HG02798 (cell line): ENCODE measurements around the gene CASP14.
"Not testable (repeated sequence)": the region's sequence is repeated elsewhere in the genome, so short reads cannot be mapped to it uniquely, and the experiment has no call there.

Experiments
- ATAC-seq: cut with Tn5 transposase; IDR thresholded peaks from one replicate; pipeline ENCODE4 v1.9.1; 2021; ENCODE audit warnings: mild to moderate bottlenecking; ENCODE audit not compliant: unreplicated experiment, poor library complexity

Gene CASP14

DNA sequence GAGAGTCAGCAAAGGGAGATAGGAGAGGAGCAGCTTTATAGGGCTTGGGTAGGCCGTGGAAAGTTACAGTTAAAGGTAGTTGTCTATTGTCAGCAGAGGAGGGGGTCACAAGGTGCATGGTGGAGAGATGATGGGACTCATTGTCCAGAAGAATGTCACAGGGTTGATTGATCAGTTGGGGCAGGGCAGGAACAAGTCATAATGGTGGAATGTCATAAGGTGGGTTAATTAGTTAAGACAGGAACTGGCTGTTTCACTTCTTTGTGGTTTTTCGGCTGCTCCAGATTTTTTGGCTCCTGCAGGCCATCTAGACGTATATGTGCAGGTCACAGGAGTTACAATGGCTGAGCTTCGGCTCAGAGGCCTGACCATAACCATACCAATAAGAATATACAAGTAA, 21.1 kb downstream of the CASP14 start:
- ATAC-seq, result not testable (repeated sequence)

DNA sequence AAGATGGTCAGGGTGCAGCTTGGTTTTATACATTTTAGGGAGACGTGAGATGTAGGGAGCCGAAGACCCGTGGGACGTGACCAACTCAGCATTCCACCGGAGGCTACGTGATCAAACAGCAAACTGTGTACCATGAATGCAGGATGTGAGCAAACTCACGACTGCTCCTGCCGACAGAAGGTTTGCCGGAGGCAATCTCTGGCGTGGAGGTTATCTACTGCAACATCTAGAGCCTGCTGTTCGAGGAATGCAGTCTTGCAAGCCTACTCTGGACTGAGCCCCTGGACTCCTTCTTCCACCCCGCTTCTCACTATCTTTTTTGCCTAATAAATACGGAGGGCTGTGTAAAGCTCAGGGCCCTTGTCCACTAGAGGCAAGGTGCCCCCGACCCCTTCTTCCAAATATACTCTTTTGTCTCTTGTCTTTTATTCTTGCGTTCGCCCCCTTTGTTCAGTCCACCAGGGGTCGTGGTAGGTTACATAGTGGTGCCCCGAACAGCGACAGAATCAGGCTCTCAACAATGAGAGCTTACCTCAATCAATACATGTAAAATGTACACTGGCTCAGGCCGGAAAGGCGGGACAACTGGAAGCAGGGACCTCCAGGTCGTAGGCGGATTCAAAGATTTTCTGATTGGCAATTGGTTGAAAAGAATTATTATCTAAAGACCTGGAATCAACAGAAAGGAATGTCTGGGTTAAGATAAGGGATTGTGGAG, 23.8 kb downstream of the CASP14 start:
- ATAC-seq, result no peak

DNA sequence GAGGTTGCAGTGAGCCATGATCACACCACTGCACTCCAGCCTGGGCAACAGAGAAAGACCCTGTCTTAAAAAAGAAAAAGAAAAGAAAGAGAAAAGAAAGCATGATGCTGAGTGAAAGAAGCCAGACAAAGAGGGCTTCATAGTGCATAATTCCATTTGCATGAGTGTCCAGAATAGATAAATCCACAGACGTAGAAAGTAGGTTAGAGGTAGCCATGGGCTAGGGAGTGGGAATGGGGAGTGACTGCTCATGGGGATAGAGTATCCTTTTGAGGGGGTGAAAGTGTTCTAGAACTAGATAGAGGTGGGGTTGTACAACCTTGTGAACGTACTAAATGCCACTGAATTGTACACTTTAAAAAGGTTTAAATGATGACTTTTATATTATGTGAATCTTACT, 25.1 kb downstream of the CASP14 start:
- ATAC-seq, result no peak

DNA sequence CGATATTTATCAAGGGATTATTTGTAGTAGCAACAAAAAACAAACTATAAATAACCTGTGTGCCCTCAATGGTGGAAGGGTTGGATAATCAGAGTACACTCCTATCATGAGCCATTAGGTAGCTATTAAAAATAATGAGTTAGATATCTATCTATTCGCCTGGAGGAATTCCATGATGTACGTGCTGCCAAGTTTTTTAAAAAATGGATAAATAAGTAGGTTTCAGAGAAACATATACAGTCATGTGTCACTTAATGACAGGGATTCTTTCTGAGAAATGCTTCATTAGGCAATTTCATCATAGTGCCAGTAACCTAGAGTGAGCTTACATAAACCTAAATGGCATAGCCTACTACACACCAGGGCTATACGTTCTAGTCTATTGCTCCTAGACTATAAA, 26.5 kb downstream of the CASP14 start:
- no peak for ATAC-seq

DNA sequence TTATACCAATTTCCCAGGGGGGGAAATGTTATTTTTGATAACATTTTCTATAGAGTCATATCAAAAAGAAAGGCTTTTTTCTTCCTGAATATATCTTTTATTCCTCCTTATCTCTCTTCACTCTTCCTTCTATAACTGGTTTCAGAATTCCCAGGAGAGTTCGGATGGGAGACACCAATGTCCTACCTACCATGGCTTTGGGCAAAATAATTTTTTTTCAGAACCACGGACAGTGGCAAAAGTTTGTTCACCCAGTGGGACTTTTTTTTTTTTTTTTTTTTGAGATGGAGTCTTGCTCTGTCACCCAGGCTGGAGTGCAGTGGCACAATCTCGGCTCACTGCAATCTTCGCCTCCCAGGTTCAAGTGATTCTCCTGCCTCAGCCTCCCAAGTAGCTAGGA, 30.7 kb downstream of the CASP14 start:
- not testable (repeated sequence) for ATAC-seq

DNA sequence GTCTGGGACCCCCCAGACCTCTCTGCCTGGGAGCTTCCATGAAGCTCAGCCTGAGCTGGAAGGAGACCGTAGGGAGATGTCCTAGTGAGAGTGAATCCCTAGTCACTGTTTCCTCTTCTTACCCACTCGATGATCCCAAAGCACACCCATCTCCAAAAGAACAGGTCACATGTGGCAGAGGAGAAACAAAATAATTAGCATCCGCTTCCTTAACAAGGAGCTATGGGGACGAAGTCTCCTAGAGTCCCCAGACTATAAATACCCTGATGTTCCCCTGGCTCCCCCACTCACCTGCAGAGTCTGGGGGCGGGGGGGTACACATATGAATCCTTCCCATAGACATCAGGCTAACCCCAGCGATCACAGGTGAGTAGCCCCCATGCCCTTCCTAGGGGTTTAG, 32.6 kb downstream of the CASP14 start, which contains the start of gene OR1I1:
OR1I1 (plus strand) TSS at position 301 of the 400 bp plus-strand sequence. CDS start 4,855 bp downstream, outside the sequence.
- no peak for ATAC-seq

DNA sequence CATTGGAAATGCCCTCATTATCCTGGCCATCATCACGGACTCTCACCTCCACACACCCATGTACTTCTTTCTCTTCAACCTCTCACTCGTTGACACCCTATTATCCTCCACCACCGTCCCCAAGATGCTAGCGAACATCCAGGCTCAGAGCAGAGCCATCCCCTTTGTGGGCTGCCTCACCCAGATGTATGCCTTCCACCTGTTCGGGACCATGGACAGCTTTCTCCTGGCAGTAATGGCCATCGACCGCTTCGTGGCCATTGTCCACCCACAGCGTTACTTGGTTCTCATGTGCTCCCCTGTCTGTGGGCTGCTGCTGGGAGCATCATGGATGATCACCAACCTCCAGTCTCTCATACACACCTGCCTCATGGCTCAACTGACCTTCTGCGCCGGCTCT, 37.9 kb downstream of the CASP14 start:
- ATAC-seq, result no peak

DNA sequence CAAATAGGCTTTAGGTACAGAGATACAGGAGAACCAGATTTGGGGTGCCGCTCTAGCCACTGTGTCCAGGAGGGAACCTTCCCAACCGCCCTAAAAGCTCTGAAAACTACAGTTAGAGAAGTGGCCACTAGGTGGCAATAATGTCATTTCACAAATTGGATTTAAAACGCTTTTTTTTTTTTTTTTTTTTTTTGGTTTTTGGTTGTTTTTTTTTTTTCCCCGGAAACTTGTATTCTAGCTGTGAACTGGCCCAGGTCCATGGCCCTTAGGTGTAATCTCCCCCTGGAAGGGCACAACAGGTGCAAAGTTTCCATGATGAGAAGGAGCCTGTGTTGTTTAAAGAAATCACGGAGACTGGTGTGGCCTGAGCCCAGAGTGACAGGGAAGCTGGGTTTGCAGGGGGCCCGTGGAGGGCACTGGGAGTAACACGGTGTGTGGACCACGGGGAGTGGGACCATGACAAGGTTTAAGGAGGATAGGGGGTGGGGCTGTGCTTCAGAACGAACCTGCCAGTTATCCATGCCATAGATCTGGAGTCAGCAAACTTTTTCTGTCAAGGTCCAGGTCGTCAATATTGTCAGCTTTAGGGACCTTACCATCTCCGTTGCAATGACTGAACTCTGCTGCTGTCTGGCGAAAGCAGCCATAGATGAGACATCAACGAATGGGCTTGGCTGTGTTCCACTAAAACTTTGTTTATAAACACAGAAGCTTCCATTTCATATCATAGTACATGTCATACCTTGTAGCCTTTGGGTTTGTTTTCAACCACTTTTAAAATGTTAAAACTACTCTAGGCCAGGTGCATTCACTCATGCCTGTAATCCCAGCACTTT, 42.9 kb downstream of the CASP14 start:
- ATAC-seq, result no peak

DNA sequence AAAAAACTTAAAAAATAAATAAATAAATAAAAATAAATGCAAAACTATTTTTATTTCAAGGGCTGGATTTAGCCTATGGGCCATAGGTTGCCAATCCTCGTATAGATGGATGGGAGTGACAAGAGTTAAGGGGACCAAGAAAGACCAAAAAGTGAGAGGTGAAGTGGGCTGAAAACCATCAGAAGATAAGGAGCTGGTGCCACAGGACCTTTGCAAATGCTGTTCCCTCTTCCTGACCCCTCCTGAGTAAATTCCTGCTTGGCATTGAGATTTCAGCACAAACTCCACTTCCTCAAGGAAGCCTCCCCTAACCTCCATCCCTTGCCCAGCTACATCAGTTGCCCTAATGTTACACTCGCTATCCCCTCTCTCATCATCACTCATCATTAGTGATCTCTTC, 43.7 kb downstream of the CASP14 start:
- ATAC-seq, result no peak

DNA sequence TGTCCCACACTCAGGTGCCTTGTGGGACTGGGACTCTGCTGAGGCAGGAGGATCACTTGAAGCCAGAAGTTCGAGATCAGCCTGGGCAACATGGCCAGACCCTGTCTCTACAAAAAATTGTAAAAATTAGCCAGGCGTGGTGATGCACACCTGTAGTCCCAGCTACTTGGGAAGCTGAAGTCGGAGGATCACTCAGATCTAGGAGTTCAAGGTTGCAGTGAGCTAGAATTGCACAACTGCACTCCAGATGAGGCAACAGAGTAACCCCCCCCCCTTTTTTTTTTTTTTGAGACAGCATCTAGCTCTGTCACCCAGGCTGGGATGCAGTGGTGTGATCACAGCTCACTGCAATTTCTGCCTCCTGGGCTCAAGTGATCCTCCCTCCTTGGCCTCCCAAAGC, 46.9 kb downstream of the CASP14 start:
- no peak for ATAC-seq

DNA sequence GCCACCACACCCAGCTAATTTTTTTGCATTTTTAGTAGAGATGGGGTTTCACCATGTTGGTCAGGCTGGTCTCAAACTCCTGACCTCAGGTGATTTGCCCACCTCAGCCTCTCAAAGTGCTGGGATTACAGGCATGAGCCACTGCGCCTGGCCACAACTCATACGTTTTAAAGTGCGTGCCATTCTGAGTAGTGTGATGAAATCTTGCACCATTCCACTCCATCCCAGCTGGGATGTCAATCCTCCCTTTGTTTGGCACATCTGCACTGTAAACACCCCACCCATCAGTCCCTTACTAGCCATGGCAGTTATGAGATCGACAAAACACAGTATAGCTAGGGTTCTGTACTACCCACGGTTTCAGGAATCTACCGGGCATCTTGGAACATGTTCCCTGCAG, 48.7 kb downstream of the CASP14 start:
- not testable (repeated sequence) for ATAC-seq

DNA sequence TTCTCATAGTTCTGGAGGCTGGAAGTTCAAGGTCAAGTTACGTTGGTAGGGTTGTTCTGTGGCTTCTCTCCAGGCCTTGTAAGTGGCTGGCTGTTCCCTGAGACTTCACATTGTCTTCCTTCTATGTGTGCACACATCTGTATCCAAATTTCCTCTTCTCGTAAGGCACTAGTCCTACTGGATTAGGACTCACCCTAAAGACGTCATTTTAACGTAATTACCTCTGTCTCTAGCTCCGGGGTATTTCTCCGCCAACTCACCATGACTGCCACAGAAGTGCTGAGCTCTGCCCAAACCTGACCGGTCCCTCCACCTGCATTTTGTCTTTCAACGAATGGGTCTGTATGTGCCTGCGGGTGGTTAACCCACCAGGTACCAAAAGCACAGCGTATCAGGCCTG, 49.2 kb downstream of the CASP14 start:
- ATAC-seq, result no peak

DNA sequence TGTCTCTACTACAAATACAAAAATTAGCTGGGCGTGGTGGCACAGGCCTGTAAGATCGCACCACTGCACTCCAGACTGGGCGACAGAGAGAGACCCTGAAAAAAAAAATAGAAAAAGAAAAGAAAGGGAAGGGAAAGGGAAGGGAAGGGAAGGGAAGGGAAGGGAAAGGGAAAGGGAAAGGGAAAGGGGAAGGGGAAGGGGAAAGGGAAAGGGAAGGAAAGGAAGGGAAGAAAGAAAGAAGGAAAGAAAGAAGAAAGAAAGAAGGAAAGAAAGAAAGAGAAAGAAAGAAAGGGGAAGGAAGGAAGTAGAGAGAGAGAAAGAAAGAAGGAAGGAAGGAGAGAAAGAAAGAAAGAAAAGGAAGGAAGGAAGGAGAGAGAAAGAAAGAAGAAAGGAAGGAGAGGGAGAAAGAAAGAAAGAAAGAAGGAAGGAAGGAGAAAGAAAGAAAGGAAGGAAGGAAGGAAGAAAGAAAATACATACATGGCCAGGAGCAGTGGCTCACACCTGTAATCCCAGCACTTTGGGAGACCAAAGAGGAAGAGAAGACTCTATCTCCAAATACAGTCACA, 49.8 kb downstream of the CASP14 start:
- ATAC-seq, result no peak

DNA sequence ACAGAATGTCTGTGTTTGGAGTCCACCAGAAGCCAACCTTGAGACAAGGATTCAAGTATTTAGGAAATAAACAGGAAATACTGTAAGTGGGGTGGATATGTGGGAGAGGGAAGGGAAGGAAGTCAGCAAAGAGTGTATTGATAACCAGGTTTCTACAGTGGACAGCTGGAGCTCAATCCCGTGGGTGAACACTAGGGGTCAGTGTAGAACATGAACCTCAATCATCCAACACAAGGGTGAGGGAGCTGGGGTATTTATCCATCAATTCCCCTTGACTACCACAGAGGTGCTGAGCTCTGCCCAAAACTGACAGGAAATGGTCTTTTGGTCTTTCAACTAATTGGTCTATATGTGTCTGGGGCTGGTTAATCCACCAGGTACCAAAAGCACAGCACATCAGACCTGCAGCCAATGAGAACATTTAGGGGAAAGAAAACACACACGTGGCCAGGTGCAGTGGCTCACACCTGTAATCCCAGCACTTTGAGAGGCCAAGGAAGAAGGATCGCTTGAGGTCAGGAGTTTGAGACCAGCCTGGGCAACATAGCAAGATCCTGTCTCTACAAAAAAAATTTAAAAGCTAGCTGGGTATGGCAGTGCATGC, 52.3 kb downstream of the CASP14 start:
- ATAC-seq, result no peak

DNA sequence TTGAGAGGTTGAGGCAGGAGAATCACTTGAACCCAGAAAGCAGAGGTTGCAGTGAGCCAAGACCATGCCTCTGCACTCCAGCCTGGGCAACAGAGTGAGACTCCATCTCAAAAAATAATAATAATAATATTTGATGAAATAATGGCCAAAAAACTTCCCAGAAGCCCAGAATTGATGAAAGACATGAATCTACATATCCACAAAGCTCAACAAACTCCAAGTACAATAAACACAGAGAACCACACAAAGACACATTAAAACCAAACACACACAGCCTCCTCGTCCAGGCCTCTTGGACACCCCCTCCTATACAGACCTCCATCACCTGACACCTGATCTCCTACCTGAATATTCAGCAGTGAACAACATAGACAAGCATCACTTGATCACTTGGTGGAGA, 54.7 kb downstream of the CASP14 start:
- no peak for ATAC-seq

DNA sequence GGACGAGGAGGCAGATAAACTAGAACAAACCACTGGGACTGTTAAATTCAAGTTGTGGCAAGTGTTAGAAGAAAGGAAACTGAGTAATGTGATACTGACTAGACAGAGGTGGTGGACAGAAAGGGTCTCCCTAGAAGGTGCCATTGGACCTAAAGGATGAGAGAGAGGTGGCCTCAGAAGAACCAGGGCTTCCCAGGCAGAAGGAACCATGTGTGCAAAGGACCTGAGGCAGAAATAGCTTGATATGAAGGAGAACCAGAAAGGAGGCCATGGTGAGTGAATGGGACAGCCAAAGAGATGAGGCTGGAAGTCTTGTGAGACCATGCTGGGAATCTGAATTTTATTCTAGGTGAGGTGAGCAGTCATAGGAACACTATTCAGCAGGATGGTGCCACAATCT, 55.1 kb downstream of the CASP14 start:
- no peak for ATAC-seq

DNA sequence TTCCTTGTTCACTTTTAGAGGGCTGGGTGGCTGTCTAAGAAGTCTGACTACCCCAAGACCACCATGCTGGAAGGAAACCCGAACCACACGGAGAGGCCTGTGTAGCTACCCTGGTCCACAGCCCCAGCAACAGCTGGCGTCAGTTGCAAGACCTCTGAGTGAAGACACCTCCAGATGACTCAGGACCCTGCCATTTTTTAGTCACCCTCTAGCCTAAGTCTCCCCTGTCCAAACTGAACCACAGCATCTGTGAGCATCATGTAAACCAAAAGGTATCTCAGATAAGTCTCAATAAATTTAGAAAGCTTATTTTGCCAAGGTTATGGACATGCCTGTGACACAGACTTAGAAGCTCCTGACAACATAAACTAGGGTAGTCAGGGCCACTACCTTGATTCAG, 55.8 kb downstream of the CASP14 start:
- no peak for ATAC-seq

DNA sequence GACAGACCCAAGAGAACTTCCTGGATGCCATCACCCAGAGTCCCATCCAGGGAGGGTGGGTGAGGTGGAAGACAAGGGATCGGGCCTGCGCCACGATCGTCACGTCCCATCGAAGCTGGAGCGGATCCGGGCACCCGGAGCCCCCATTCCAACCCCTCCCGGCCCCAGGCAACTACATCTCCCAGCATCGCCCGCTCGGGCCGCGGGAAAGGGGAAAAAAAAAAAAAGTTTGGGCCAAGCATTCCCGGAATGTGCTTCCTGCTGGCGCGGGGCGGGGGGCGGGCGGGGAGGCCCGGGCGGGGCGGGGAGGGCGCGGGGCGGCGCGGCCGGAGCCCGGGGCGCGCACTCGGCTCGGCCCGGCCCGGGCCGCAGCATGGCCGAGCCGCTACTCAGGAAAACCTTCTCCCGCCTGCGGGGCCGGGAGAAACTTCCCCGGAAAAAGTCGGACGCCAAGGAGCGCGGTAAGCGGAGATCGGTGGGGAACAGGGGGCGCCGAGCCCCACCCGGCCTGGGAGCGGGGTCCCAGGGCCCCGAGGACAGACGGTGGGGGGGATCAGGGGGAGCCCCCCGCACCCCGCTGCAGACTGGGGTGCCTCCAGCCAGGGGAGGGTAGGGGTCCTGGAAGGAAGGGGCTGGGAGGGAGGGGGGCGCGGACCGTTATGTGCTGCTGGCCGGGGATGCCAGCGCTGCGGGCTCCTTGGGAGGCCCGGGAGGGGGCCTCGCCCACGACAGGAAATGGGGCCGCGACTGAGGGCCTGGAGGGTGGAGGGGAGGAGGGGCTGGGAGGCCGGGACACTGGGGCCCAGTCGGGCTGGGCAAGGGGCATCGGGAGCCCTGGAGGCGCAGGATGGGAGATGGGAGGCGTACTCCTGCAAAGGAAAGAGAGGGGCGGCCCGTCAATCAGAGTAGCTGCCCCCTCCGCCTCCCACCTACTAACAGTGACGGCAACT, 58.1 kb downstream of the CASP14 start, which contains the start of gene SYDE1:
SYDE1 (plus strand) TSS at position 341 of the 950 bp plus-strand sequence; CDS start at position 374, 33 bp downstream.
- no peak for ATAC-seq
